Measurements from ENCODE around the gene RNU6-7. TPM values are rescaled to one million over a fixed set of nuclear protein-coding genes. Genes with fewer than 3 reads are reported as not detected.

RNU6-7 gene
- total and polyA plus RNA-seq, 2 of the 13 experiments (the other 11 are each of a cell fraction or from before 2014, with no cell fraction given) = under 0.01 TPM; not detected in 1

DNA sequence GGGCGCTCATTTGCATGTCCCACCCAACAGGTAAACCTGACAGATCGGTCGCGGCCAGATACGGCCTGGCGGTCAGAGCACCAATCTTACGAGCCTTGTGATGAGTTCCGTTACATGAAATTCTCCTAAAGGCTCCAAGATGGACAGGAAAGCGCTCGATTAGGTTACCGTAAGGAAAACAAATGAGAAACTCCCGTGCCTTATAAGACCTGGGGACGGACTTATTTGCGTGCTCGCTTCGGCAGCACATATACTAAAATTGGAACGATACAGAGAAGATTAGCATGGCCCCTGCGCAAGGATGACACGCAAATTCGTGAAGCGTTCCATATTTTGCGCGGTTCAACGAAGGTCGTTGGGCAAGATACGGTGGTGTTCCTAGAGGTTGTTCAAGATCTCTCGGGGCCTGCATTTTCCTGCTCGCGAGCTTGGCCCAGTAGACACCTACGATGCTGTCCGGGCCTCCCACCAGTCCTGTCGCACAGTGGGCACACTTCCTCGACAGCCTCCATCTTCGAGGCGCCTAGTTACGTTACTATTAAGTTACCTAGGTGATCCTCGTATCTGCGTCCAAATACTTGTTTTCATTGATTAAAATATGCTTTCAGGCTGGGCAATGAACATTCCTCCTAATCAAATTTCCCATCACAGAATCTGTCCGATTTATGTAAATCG is at the start of gene RNU6-7 (continued):
- TF ChIP-seq ZNF790 (CRISPR knock-in tag; IDR thresholded peaks at IDR 0.05; ENCODE audit: borderline replicate concordance) = peak; percentile 59; the same call in 1 of the 2 replicates
- TF ChIP-seq, protein P1, sequence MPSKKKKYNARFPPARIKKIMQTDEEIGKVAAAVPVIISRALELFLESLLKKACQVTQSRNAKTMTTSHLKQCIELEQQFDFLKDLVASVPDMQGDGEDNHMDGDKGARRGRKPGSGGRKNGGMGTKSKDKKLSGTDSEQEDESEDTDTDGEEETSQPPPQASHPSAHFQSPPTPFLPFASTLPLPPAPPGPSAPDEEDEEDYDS (CRISPR knock-in tag; IDR thresholded peaks at IDR 0.05) = peak; percentile 64; the same call in 1 of the 2 replicates
- peak; percentile 23; the same call in 1 of the 2 replicates for TF ChIP-seq CCDC6 (CRISPR knock-in tag; IDR thresholded peaks at IDR 0.05)
- TF ChIP-seq ZNF841 (CRISPR knock-in tag; IDR thresholded peaks at IDR 0.05; ENCODE audit: borderline replicate concordance) = peak; percentile 87
- no peak; the same call in 1 of the 2 replicates for TF ChIP-seq GABPB1 (CRISPR knock-in tag; IDR thresholded peaks at IDR 0.05)
- TF ChIP-seq ZNF331 (CRISPR knock-in tag; IDR thresholded peaks at IDR 0.05) = no peak; the same call in 1 of the 2 replicates
- TF ChIP-seq, protein P2, sequence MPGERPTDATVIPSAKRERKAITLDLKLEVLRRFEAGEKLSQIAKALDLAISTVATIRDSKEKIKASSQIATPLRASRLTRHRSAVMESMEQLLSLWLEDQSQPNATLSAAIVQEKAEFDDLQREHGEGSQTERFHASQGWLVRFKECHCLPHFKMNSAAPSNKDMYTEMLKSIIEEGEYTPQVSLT (CRISPR knock-in tag; IDR thresholded peaks at IDR 0.05; ENCODE audit: borderline replicate concordance, low read depth) = no peak; the same call in 1 of the 2 replicates
- no peak for TF ChIP-seq ZNF562 (CRISPR knock-in tag; IDR thresholded peaks at IDR 0.05; ENCODE audit: borderline replicate concordance)
- TF ChIP-seq, protein P3, sequence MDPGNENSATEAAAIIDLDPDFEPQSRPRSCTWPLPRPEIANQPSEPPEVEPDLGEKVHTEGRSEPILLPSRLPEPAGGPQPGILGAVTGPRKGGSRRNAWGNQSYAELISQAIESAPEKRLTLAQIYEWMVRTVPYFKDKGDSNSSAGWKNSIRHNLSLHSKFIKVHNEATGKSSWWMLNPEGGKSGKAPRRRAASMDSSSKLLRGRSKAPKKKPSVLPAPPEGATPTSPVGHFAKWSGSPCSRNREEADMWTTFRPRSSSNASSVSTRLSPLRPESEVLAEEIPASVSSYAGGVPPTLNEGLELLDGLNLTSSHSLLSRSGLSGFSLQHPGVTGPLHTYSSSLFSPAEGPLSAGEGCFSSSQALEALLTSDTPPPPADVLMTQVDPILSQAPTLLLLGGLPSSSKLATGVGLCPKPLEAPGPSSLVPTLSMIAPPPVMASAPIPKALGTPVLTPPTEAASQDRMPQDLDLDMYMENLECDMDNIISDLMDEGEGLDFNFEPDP (CRISPR knock-in tag; conservative IDR thresholded peaks at IDR 0.05) = no peak; the same call in 1 of the 2 replicates
- TF ChIP-seq, protein P4, sequence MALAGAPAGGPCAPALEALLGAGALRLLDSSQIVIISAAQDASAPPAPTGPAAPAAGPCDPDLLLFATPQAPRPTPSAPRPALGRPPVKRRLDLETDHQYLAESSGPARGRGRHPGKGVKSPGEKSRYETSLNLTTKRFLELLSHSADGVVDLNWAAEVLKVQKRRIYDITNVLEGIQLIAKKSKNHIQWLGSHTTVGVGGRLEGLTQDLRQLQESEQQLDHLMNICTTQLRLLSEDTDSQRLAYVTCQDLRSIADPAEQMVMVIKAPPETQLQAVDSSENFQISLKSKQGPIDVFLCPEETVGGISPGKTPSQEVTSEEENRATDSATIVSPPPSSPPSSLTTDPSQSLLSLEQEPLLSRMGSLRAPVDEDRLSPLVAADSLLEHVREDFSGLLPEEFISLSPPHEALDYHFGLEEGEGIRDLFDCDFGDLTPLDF (CRISPR knock-in tag; IDR thresholded peaks at IDR 0.05) = no peak
- TF ChIP-seq ZNF350 (CRISPR knock-in tag; IDR thresholded peaks at IDR 0.05; ENCODE audit: borderline replicate concordance, low read depth) = peak; percentile 2; the same call in 1 of the 2 replicates
- TF ChIP-seq, protein P5, sequence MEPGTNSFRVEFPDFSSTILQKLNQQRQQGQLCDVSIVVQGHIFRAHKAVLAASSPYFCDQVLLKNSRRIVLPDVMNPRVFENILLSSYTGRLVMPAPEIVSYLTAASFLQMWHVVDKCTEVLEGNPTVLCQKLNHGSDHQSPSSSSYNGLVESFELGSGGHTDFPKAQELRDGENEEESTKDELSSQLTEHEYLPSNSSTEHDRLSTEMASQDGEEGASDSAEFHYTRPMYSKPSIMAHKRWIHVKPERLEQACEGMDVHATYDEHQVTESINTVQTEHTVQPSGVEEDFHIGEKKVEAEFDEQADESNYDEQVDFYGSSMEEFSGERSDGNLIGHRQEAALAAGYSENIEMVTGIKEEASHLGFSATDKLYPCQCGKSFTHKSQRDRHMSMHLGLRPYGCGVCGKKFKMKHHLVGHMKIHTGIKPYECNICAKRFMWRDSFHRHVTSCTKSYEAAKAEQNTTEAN (CRISPR knock-in tag; conservative IDR thresholded peaks at IDR 0.05) = no peak
- TF ChIP-seq SATB2 (CRISPR knock-in tag; IDR thresholded peaks at IDR 0.05) = no peak
- peak; percentile 72 for TF ChIP-seq ASH2L (IDR thresholded peaks at IDR 0.05; ENCODE audit: insufficient read length, low read depth, low read length)
- TF ChIP-seq MAZ (IDR thresholded peaks at IDR 0.05; ENCODE audit: borderline replicate concordance, low read depth, low read length) = no peak
- no peak for TF ChIP-seq MAZ (CRISPR knock-in tag; IDR thresholded peaks at IDR 0.05; ENCODE audit: low read depth)
- TF ChIP-seq PAF1 (CRISPR knock-in tag; IDR thresholded peaks at IDR 0.05) = 0 out of 2 replicates have a peak, but pooled peaks have one; percentile 37
- TF ChIP-seq SP1 (IDR thresholded peaks at IDR 0.05) = no peak
- peak; percentile 83 for TF ChIP-seq SP1 (CRISPR knock-in tag; IDR thresholded peaks at IDR 0.05)
- no peak for TF ChIP-seq TOE1 (CRISPR knock-in tag; IDR thresholded peaks at IDR 0.05)
- TF ChIP-seq TBX3 (IDR thresholded peaks at IDR 0.05; ENCODE audit: borderline replicate concordance) = no peak
- no peak for TF ChIP-seq ZNF367 (CRISPR knock-in tag; IDR thresholded peaks at IDR 0.05; ENCODE audit: borderline replicate concordance)
- TF ChIP-seq, protein P6, sequence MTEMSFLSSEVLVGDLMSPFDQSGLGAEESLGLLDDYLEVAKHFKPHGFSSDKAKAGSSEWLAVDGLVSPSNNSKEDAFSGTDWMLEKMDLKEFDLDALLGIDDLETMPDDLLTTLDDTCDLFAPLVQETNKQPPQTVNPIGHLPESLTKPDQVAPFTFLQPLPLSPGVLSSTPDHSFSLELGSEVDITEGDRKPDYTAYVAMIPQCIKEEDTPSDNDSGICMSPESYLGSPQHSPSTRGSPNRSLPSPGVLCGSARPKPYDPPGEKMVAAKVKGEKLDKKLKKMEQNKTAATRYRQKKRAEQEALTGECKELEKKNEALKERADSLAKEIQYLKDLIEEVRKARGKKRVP (CRISPR knock-in tag; IDR thresholded peaks at IDR 0.05) = 0 out of 4 replicates have a peak, but pooled peaks of 1 of the 2 experiments have one; percentile 15
- no peak for TF ChIP-seq NFIB (CRISPR knock-in tag; IDR thresholded peaks at IDR 0.05; ENCODE audit: borderline replicate concordance)
